ENCODE results near the gene RAPGEF3.

Gene RAPGEF3

GRCh38 chr12:47789712-47790489 is 31.2 kb upstream of the RAPGEF3 start:
- DNase-seq = no peak

GRCh38 chr12:47789141-47789540 is 30.5 kb upstream of the RAPGEF3 start:
- no peak for DNase-seq

- DNase-seq = no peak
Observed at GRCh38 chr12:47787596-47788319, 29.1 kb upstream of the RAPGEF3 start.

GRCh38 chr12:47786662-47787280 is 28.1 kb upstream of the RAPGEF3 start:
- no peak for DNase-seq

GRCh38 chr12:47785887-47786661 is 27.4 kb upstream of the RAPGEF3 start:
- no peak for DNase-seq

GRCh38 chr12:47785036-47785886 is 26.6 kb upstream of the RAPGEF3 start:
- no peak for DNase-seq

GRCh38 chr12:47783821-47784819 is 25.4 kb upstream of the RAPGEF3 start:
- DNase-seq = no peak

- DNase-seq = no peak
Observed at GRCh38 chr12:47783024-47783755, 24.5 kb upstream of the RAPGEF3 start.

- DNase-seq = no peak
Observed at GRCh38 chr12:47782372-47782770, 23.7 kb upstream of the RAPGEF3 start.

- DNase-seq = no peak
Observed at GRCh38 chr12:47781479-47782371, 23.0 kb upstream of the RAPGEF3 start.

GRCh38 chr12:47779943-47780504 is 21.3 kb upstream of the RAPGEF3 start:
- DNase-seq = no peak

- DNase-seq = peak; percentile 65
Observed at GRCh38 chr12:47779301-47779942, 20.7 kb upstream of the RAPGEF3 start.

- DNase-seq = no peak
Observed at GRCh38 chr12:47778881-47779280, 20.2 kb upstream of the RAPGEF3 start.

- no peak for DNase-seq
Observed at GRCh38 chr12:47777741-47778558, 19.3 kb upstream of the RAPGEF3 start.

GRCh38 chr12:47777151-47777550 is 18.5 kb upstream of the RAPGEF3 start:
- no peak for DNase-seq

- no peak for DNase-seq
Observed at GRCh38 chr12:47776471-47777143, 17.9 kb upstream of the RAPGEF3 start.

Data from NCI-H1436 (cell line).